ENCODE measurements around the gene SMAD5.

SMAD5 gene

DNA sequence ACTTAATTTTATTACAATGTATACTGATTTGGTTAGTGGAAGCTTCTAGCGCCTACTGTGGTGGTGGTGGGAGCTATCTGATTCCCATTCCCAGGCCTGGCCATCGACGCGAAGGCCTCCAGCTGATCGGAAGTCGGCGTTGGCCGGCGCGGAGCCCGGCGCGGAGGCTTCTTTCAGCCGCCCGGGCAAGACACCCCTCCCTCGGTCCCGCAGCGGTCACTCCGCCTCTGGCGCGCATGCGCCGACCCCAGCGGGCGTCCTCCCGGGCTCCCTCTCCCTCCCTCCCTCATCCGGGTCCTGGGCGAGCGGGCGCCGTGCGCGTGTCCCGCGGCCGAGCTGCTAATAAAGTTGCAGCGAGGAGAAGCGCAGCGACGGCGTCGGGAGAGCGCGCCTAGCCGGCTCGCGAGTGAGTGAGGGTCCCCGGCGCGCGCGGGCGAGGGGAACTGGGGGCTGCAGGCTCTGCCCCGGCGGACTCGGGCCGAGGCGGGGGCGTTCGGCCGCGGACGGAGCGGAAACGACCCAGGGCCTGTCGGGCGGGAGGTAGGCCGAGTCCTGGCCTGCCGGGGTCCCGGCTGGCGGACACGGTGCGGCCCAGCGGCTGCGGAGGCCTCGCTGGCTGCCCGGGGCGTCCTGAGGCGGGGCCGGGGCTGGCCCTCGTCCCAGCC, at the start of gene SMAD5:
Gene SMAD5, plus strand, starts transcription at position 289 of the 665 bp plus-strand sequence. CDS start 20,916 bp downstream, outside the sequence.
- H3K27ac ChIP-seq (ENCODE audit: low read depth, low read length), result peak within 1 kb of the TSS; percentile 92
- no peaks in the 10 kb centered on the region; the same call in 1 of the 2 replicates for H3K27me3 ChIP-seq (ENCODE audit: control insufficient read depth, insufficient read depth, low read length)
- H3K9ac ChIP-seq (ENCODE audit: low read depth, low read length), result peak within 1 kb of the TSS; percentile 90
- H3K9me3 ChIP-seq (ENCODE audit: control insufficient read depth, insufficient read depth, low read length), result no peaks in the 10 kb centered on the region
- H3K36me3 ChIP-seq (ENCODE audit: control insufficient read depth, insufficient read depth, low read length), result no peaks in the 10 kb centered on the region
- peaks cover 10% of the 10 kb centered on the region for H3K4me1 ChIP-seq (ENCODE audit: control insufficient read depth, insufficient read depth, low read length)
- H3K4me3 ChIP-seq (ENCODE audit: low read depth, low read length), result peak within 1 kb of the TSS; percentile 92

DNA sequence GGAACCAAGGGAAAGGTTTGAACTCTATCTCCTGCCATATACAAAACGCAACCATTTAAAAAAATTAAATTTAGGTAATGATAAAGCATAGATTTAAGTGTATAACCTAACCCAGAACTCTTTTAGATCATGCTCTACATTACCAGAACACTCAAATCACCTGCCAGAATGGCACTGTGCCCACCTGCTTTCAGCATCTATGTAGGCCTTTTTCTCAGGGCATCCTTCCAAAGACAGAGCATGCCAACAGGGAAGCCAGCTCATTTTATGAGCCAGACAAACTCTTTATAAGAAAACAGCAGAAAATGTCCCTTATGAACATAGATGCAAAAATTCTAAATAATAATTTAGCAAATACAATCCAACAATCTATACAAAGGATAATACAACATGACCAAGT, 47.9 kb upstream of the SMAD5 start:
- no peaks in the 10 kb centered on the region for H3K36me3 ChIP-seq (ENCODE audit: control insufficient read depth, insufficient read depth, low read length)
- no peak overlapping the region for H3K9ac ChIP-seq (ENCODE audit: low read depth, low read length)
- 0 out of 2 replicates have a peak, but pooled peaks cover 4% of the 10 kb centered on the region for H3K4me1 ChIP-seq (ENCODE audit: control insufficient read depth, insufficient read depth, low read length)
- no peaks in the 10 kb centered on the region for H3K27me3 ChIP-seq (ENCODE audit: control insufficient read depth, insufficient read depth, low read length)
- H3K9me3 ChIP-seq (ENCODE audit: control insufficient read depth, insufficient read depth, low read length), result no peaks in the 10 kb centered on the region
- H3K27ac ChIP-seq (ENCODE audit: low read depth, low read length), result no peak overlapping the region
- no peak overlapping the region for H3K4me3 ChIP-seq (ENCODE audit: low read depth, low read length)

DNA sequence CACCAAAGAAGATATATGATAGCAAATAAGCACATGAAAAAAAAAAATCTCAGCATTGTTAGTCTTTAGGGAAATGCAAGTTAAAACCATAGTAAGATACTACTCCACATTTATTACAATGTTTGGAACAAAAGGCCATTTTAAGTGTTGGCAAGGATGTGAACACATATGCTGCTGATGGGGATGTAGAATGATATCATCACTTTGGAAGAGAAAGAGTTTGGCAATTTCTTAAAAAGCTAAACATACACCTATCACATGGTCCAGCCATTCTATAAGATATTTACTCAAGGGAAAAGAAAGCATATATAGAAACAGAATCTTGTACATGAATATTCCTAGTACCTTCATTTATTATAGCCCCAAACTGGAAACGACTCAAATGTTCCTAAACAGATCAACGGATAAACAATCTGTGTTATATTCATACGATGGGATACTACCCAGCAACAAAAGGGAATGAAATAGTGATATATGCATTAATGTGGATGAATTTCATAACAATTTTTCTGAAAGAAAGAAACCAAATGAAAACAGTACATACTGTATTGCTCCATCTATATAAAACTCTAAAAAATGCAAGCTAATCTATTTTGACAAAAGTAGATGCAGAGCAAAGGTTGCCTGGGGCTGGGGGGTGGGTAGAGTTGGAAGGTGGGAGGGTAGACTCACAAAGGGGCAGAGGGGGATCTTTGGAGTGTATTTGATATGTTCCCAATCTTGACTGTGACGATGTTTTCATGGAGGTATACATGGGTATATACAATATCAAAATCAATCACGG, 45.7 kb upstream of the SMAD5 start:
- H3K4me1 ChIP-seq (ENCODE audit: control insufficient read depth, insufficient read depth, low read length), result 0 out of 2 replicates have a peak, but pooled peaks cover 4% of the 10 kb centered on the region
- no peaks in the 10 kb centered on the region for H3K36me3 ChIP-seq (ENCODE audit: control insufficient read depth, insufficient read depth, low read length)
- H3K4me3 ChIP-seq (ENCODE audit: low read depth, low read length), result no peak overlapping the region
- H3K9me3 ChIP-seq (ENCODE audit: control insufficient read depth, insufficient read depth, low read length), result no peaks in the 10 kb centered on the region
- no peak overlapping the region for H3K27ac ChIP-seq (ENCODE audit: low read depth, low read length)
- no peaks in the 10 kb centered on the region for H3K27me3 ChIP-seq (ENCODE audit: control insufficient read depth, insufficient read depth, low read length)
- no peak overlapping the region for H3K9ac ChIP-seq (ENCODE audit: low read depth, low read length)

DNA sequence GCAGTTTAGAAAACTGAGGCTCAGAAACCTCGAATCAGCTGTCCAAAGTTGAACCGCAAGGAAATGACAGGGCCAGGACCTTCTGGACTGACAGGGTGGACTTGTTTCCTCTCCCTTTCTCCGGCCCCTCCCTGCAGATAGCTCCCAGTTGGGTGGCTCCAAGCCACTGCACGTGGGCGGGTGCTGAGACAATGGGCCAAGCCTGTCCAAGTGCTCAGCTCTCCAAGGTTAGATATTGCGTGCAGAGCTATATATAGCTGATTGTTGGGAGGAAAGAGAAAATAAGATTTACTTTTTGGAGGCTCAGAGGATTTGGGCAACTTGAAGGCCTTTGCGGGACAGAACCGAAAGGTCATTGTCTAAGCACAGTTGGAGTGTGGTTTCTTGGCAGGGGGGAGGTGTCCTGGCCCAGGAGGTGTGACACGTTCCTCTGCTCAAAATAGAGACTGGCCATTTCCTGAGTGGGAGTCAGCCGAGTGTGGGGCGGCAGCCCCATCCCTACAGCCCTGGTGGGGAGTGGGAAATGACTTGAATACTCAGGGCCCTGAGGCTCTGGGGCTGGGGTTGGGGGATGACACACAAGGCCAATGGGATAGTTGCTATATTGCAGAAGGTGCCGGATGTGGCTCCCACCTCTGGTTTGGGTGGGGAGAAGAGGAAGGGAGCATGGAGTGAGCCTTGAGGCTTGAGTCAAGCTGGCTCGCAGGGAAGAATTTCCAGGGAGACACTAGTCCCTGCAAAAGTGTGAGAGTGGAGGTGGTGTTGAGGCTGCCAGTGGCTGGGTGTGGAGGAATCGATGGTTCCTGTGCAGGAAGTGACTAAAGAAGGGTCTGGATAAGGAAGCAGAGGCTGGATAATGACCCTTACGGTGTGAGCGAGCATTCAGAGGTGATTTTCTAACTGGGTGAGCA, 44.4 kb upstream of the SMAD5 start:
- H3K36me3 ChIP-seq (ENCODE audit: control insufficient read depth, insufficient read depth, low read length), result no peaks in the 10 kb centered on the region
- H3K4me1 ChIP-seq (ENCODE audit: control insufficient read depth, insufficient read depth, low read length), result 0 out of 2 replicates have a peak, but pooled peaks cover 4% of the 10 kb centered on the region
- no peaks in the 10 kb centered on the region for H3K27me3 ChIP-seq (ENCODE audit: control insufficient read depth, insufficient read depth, low read length)
- no peak overlapping the region for H3K27ac ChIP-seq (ENCODE audit: low read depth, low read length)
- H3K9ac ChIP-seq (ENCODE audit: low read depth, low read length), result no peak overlapping the region
- no peaks in the 10 kb centered on the region for H3K9me3 ChIP-seq (ENCODE audit: control insufficient read depth, insufficient read depth, low read length)
- no peak overlapping the region for H3K4me3 ChIP-seq (ENCODE audit: low read depth, low read length)

DNA sequence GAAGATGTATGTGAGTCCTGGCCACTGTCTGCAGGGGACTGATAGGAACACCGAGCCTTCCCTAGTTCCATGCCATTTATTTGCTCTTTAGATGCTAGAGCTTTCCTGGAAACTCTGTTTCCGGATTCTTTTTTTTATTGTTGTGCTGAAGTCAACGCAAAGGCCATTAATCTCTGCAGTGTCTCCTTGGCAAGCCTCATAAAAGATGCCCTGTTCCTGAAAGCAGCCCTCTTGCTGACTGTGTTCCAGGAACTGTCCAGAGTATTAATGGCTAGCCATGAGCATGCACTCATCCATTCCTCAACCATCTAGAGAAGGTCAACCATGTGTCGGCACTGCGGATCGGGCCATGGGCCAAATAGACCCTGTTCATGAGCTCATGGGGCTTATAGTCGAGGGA, 42.9 kb upstream of the SMAD5 start:
- no peak overlapping the region for H3K4me3 ChIP-seq (ENCODE audit: low read depth, low read length)
- H3K27ac ChIP-seq (ENCODE audit: low read depth, low read length), result no peak overlapping the region
- no peak overlapping the region for H3K9ac ChIP-seq (ENCODE audit: low read depth, low read length)
- H3K36me3 ChIP-seq (ENCODE audit: control insufficient read depth, insufficient read depth, low read length), result no peaks in the 10 kb centered on the region
- no peaks in the 10 kb centered on the region for H3K9me3 ChIP-seq (ENCODE audit: control insufficient read depth, insufficient read depth, low read length)
- no peaks in the 10 kb centered on the region for H3K27me3 ChIP-seq (ENCODE audit: control insufficient read depth, insufficient read depth, low read length)
- H3K4me1 ChIP-seq (ENCODE audit: control insufficient read depth, insufficient read depth, low read length), result 0 out of 2 replicates have a peak, but pooled peaks cover 4% of the 10 kb centered on the region

DNA sequence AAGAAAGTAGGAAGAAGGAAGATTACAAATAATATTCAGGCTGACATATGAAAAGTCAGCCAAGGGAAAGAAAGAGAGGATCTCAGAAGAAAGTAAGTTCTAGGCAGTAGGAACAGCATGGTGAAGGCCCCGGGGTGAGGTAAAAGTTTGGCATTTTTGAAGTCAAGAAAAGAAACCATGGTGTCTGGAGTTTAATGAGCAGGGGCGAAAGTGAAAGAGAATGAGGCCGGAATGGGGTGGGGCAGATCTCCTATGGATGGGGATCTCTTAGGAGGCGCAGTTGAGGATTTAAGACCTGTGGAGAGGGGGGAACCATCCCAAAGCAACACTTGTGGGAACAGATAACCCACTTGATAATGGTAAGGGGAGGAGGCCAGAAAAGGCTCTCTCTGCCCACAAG, 42.3 kb upstream of the SMAD5 start:
- Histone ChIP-seq H3K9me3 (ENCODE audit: control insufficient read depth, insufficient read depth, low read length) (no peaks in the 10 kb centered on the region), H3K4me1 (ENCODE audit: control insufficient read depth, insufficient read depth, low read length) (0 out of 2 replicates have a peak, but pooled peaks cover under 1% of the 10 kb centered on the region), H3K4me3 (ENCODE audit: low read depth, low read length) (no peak overlapping the region), H3K36me3 (ENCODE audit: control insufficient read depth, insufficient read depth, low read length) (no peaks in the 10 kb centered on the region), H3K27ac (ENCODE audit: low read depth, low read length) (no peak overlapping the region), H3K9ac (ENCODE audit: low read depth, low read length) (no peak overlapping the region), H3K27me3 (ENCODE audit: control insufficient read depth, insufficient read depth, low read length) (no peaks in the 10 kb centered on the region)

DNA sequence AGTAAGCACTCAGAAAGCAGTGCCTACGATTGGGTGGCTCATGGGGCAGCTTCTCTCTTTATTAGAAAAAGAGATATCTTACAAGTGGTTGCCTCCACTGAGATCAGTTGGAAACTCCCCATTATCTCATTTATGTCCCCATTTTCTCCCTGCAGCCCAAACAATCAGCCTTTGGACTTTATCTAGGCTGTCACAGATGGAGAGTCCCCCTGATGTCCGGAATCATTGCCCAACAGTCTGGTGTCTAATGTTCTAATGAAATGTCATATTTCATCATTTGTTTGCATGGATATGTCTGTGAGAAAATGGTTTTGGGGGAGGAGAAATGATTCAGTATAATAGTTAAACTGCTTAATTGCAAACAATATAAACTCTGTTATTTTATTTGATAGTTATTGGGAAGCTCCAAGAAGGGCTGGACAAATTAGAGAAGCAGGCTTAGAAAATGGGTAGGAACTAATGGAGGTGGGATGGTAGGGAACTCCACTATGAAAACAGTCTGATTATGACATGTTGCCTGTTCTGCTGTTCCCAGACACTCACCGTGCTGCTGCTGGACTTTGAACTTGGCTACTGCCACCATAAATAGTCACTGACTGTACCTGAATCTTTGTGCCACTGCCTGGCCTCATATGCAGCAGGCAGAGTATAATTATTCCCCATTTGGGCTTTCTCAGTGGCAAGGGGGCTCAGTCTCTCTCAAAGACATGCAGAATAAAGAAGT, 38.3 kb upstream of the SMAD5 start:
- Histone ChIP-seq H3K36me3 (ENCODE audit: control insufficient read depth, insufficient read depth, low read length) (no peaks in the 10 kb centered on the region), H3K4me1 (ENCODE audit: control insufficient read depth, insufficient read depth, low read length) (peaks cover 9% of the 10 kb centered on the region), H3K4me3 (ENCODE audit: low read depth, low read length) (no peak overlapping the region), H3K9me3 (ENCODE audit: control insufficient read depth, insufficient read depth, low read length) (no peaks in the 10 kb centered on the region), H3K27ac (ENCODE audit: low read depth, low read length) (no peak overlapping the region), H3K27me3 (ENCODE audit: control insufficient read depth, insufficient read depth, low read length) (no peaks in the 10 kb centered on the region), H3K9ac (ENCODE audit: low read depth, low read length) (no peak overlapping the region)

DNA sequence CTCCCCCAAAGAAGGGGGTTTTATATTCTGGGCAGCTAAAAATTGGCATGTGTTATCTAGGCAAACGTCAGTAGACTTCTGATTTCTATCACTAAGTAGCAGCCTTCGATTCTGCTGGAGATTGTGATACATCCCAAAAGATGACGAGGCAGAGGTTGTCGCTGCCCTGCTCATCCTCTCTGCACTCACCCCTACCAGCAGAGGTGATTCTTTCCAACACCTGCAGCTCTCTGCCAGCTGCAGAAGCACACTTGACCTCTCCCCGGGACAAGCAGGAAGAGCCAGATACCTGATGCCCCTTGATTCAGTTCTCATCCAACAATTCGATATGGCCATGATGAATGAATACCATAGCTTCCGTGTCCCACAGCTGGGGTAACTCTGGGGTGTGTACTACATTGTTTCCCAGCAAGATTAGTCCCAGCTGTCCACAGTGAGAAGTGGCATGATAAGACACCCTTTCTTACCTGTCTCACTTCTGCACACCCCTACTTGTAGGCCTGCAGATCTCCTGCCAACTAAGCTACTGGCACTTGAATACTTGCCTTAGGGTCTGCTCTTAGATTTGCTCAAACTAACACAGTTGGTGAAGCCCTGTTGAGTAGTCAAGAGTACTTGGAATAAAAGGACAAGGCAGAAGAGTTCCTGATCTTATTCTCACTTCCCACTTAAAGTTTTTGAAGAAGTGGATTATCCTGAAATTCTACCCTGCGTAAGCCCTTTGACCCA, 37.6 kb upstream of the SMAD5 start:
- Histone ChIP-seq H3K36me3 (ENCODE audit: control insufficient read depth, insufficient read depth, low read length) (no peaks in the 10 kb centered on the region), H3K4me3 (ENCODE audit: low read depth, low read length) (no peak overlapping the region), H3K27me3 (ENCODE audit: control insufficient read depth, insufficient read depth, low read length) (no peaks in the 10 kb centered on the region), H3K9ac (ENCODE audit: low read depth, low read length) (no peak overlapping the region), H3K4me1 (ENCODE audit: control insufficient read depth, insufficient read depth, low read length) (peaks cover 9% of the 10 kb centered on the region), H3K27ac (ENCODE audit: low read depth, low read length) (no peak overlapping the region), H3K9me3 (ENCODE audit: control insufficient read depth, insufficient read depth, low read length) (no peaks in the 10 kb centered on the region)

DNA sequence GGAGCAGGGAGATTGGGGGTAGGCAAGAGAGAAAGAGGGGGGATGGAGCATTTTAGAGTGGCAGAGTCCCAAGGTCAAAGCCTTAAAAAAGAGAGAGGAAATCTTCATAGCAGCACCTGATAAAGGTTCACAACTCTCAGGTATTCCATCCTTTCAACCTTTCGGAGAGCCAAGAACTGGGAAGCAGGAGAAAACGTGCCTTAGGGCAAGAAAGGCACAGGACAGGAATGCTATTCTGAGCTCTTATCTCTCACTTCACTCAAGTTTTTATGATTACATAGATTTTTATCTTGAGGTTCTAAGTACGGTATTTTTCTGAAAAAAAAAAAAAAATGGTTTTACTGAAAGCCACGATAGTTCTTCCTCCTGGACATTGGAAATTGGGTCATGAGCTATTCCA, 34.5 kb upstream of the SMAD5 start:
- no peak overlapping the region for H3K4me3 ChIP-seq (ENCODE audit: low read depth, low read length)
- peaks cover 9% of the 10 kb centered on the region for H3K4me1 ChIP-seq (ENCODE audit: control insufficient read depth, insufficient read depth, low read length)
- H3K27me3 ChIP-seq (ENCODE audit: control insufficient read depth, insufficient read depth, low read length), result no peaks in the 10 kb centered on the region
- no peak overlapping the region for H3K9ac ChIP-seq (ENCODE audit: low read depth, low read length)
- no peaks in the 10 kb centered on the region for H3K9me3 ChIP-seq (ENCODE audit: control insufficient read depth, insufficient read depth, low read length)
- no peaks in the 10 kb centered on the region for H3K36me3 ChIP-seq (ENCODE audit: control insufficient read depth, insufficient read depth, low read length)
- no peak overlapping the region for H3K27ac ChIP-seq (ENCODE audit: low read depth, low read length)

DNA sequence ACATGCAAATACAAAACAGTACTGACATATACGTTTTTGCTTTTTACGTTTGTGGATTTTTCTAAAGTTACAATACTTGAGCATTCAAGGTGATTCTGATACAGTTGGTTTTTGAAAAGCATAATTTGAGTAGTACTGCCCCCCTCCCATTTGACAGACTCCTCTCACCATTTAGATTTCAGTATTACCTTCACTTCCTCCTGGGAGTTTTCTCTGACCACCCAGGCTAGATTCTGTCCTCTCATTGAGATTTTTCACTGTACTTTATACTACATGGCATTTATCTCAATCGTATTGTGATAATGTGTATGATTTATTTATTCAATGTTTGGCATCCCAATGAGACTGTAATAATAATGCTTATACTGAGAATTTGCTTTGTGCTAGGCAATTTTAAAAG, 32.8 kb upstream of the SMAD5 start:
- Histone ChIP-seq H3K4me3 (ENCODE audit: low read depth, low read length) (no peak overlapping the region), H3K27ac (ENCODE audit: low read depth, low read length) (no peak overlapping the region), H3K27me3 (ENCODE audit: control insufficient read depth, insufficient read depth, low read length) (no peaks in the 10 kb centered on the region), H3K36me3 (ENCODE audit: control insufficient read depth, insufficient read depth, low read length) (no peaks in the 10 kb centered on the region), H3K9ac (ENCODE audit: low read depth, low read length) (no peak overlapping the region), H3K4me1 (ENCODE audit: control insufficient read depth, insufficient read depth, low read length) (peaks cover 17% of the 10 kb centered on the region), H3K9me3 (ENCODE audit: control insufficient read depth, insufficient read depth, low read length) (no peaks in the 10 kb centered on the region)
